COLO829 (cell line): Measurements from ENCODE around the gene RNF144A.

Source experiments
- DNase-seq: peaks from one replicate; pipeline ENCODE4 v3.0.0; 2012; ENCODE audit warnings: low spot score

The RNF144A gene

DNA sequence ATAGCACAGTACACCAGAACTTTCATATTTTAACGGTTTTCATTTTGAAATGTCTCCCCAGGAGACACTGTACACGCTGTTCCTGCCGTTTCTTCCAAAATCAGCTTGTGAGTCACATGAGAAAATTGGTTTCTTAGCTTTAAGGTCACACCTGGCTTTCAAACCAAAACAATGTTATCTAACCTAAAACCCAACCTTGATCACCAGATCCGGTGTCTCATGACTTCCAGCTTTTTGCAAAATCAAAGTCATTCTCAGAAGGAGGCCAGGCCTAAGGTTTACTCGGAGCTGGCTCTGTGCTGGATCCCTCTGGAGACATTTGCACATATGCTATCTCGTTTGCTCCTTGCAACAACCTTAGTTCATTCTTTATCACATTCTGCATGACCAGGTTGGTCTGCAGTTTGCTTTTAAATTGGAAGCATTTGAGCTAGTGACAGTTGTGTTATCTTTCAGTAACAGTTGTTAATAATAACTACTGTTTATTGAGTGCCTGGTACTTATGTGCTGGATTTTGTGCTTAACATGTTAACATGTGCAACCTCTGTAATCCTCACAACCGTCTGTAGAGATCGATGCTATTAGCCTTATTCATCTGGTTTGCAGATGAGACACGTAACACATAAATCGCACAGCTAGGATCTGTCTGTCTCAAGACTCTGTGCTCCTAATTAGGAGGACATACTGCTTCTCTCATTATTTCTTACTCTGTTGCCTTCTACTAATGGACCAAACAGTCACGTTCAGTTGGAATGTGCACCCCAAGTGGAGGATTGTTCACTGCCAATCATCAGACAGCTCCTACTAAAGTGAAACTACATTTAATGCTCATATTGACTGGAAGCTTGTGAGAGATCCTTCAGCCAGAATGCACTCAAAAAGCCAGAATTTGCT is 105.5 kb downstream of the RNF144A start:
- DNase-seq: no peak

DNA sequence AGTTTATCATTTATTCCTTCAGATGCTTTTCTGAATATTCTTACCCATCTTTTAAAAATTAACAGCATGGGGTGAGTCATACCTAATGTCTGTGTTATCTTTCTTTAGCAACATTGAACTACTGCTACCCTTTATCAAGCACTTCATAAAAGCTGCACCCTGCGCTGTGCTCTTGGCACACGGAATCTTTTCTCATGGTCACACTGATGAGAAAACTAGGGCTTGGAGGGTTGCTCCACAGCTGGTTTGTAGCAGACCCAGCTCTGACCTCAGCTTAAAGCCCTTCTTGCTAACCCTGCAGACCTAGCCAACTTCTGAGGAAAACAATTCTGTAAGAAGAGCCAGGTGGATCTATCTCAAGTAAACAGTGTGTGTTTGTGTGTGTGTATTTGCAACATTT is 106.3 kb downstream of the RNF144A start:
- DNase-seq: no peak

- no peak for DNase-seq
Observed at GRCh38 chr2:7024261-7024660, 107.0 kb downstream of the RNF144A start.

DNA sequence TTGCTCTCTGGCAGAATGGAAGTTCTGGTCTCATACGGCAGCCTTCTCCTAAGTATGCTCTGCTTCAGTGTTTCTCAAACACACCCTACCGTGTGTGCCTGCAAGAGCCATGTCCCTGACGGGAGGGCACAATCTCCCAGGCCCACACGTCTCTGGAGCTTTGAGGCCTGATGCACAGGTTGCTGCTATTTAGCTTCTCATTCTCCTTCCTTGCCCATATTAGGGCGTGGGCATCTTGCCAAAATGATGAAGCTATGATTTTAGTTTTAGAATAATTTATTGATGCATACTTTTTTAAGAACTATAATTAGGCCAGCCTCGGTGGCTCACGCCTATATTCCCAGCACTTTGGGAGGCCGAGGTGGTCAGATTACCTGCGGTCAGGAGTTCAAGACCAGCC is 107.9 kb downstream of the RNF144A start:
- no peak for DNase-seq

- no peak for DNase-seq
Observed at GRCh38 chr2:7026742-7027141, 109.5 kb downstream of the RNF144A start.

GRCh38 chr2:7027411-7027810 is 110.2 kb downstream of the RNF144A start:
- no peak for DNase-seq

- DNase-seq: no peak
Observed at GRCh38 chr2:7027956-7028655, 110.9 kb downstream of the RNF144A start.

GRCh38 chr2:7028846-7029245 is 111.6 kb downstream of the RNF144A start:
- no peak for DNase-seq

GRCh38 chr2:7029291-7030059 is 112.3 kb downstream of the RNF144A start:
- DNase-seq: no peak

- DNase-seq: no peak
Observed at GRCh38 chr2:7030810-7031209, 113.6 kb downstream of the RNF144A start.

GRCh38 chr2:7031547-7032245 is 114.5 kb downstream of the RNF144A start:
- DNase-seq: no peak

- no peak for DNase-seq
Observed at GRCh38 chr2:7032371-7032770, 115.2 kb downstream of the RNF144A start.

DNA sequence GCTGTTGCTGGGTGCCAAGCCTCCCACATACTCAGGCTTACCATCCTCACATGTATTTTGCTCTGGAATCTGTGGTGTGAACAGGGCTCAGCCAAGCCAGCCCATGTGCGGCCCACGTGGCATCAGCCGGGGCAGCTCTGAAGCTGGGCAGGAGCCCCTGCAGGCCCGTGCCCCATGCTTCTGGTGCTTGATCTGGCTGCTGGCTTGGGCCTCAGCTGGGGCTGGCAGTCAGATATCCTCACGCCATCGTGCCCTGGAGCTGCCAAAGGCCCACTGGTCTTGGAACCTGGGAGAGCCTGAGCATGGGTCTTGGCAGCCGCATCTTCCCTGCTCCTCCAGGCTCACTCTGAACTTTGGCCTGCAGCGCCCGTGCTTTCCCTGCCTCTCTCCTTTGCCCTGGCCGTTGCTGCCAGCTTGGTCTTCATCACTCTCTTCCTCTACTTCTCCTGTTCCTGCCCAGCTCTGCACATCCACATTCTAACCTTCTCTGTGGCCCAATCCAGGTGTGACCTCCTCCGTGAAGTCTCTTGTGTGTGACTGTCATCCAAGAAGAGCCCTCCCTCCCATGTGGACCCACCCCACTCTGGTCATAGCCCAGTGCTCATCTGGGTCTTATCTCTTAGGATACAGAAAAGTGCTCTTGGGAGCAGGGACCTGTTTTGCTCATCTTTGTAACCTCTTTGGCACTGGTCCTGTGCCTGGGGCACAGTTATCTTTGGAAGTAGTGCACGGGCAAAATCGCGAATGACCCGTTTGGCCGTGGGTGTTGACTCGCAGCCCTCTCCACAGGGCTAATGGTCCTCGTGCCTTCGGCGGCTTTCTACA is 116.1 kb downstream of the RNF144A start:
- no peak for DNase-seq

- DNase-seq: no peak
Observed at GRCh38 chr2:7034303-7034702, 117.1 kb downstream of the RNF144A start.

DNA sequence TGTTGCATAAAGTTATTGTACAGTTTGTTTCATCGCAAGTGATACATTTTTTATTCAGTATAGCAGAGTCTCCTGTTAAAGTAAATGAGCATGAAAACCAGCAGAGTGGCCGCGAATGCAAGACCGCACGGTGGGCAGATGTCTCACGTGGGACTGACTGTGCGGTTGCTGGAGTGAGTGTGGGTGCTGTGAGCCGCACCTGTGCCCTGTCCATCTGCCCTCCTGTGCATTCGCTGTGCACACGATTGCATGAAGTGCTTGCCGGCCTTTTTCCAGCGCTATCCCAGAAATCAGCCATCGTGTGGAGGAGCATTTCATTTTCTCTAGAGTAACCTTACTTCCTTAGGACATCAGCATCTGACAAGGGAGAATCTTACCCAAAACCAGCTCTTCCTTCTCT is 118.7 kb downstream of the RNF144A start:
- no peak for DNase-seq

DNA sequence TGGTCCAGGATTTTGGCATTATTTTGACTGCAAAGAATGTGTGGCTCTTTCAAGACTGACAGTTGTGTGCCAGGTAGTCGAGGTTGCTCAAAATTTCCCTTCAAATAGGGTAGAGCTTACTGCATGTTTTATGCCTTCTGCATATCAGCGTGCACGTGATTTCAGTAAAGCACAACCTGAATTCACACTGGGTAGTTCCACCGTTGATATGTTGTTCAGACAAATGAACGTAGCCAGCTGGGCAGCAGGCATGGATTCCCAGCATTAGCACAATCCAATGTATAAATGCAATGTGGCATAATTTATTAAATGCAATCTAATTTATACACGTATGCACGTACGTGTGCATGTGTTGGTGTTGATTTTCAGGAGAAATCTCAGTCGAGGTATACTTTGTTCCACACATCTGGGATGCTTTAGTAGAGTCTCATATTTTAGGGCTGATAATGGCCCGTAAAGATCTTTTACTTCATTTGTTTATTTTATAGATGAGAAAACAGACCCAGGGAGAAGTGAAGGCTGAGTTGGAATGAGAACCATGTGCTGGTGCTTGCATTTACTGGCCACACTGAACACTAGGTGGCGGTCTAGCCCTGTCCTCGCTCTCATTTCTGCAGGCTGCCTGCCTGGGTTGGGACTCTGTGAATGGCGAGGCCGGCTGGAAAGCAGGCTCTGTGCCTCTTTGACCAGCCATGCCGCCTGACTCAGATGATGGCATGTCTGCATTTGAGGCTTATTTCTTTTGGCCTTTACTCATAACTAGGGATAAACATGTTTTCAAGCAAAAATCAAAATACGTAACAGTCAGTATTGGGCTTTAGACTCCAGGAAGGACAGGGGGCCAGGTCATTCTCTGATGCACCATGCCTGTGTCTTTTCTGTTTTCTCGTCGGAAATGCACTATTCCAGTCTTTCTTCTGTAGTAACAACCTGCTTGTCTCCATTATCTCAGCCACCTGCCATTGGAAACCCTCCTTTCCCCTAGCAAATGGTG is 120.4 kb downstream of the RNF144A start:
- DNase-seq: peak; percentile 39

DNA sequence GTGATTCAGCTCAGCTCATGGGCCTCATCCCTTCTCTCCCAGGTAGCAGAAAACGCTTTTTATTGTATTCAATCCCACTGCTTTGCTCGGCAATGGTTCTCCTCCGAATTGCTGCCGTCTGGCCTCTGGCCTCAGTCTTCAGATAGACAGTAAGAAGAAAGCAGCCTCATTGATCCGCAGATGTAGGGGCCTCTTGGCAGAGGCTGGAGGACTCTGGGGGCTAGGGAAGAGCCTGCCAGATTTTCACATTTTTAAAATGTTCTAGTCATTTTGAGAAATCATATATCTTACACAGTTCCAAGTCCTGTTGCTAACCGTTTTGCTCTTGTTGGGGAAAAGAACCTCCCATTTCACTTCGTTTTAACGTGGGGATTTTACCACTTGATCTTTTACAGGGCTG is 123.3 kb downstream of the RNF144A start:
- DNase-seq: no peak

- no peak for DNase-seq
Observed at GRCh38 chr2:7041421-7041820, 124.2 kb downstream of the RNF144A start.

DNA sequence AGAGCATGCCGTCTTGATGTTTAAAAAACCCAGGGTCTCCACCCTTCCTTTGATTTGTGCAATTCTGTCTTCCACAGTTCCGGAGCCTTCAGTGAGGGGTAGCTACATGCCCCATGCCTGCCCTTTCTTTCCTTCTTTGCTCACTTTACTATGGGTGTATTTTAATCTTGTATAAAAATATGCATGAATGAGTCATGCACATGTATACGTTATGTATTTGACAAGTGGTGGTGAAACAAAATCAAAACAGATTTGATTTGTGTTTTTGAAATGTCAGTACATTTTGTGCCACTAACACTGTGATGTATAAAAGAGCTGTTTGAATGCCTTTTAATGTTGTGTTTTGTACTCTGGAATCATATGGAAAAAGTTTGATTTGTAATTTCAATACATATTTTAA is 126.5 kb downstream of the RNF144A start:
- no peak for DNase-seq
